ENCODE measurements around the gene AZI2.

- TF ChIP-seq POLR2A (IDR thresholded peaks at IDR 0.05; ENCODE audit: low read length) (no peak), GATA1 (IDR thresholded peaks at IDR 0.05; ENCODE audit: low read depth, low read length) (no peak)
These were observed 48.9 kb downstream of the AZI2 start for GRCh38 chr3:28299705-28300104.

All from erythroblast (primary cell).